GM12872 (cell line): ENCODE measurements around the gene E2F2.

Source experiments
- CTCF ChIP-seq: IDR thresholded peaks from 3 replicates; pipeline ENCODE4 v1.5.1; 2011; ENCODE audit warnings: low read depth, mild to moderate bottlenecking, low read length, moderate library complexity; ENCODE audit not compliant: insufficient read depth

E2F2 gene

GRCh38 chr1:23522244-23522982 lies 8.6 kb downstream of the E2F2 start:
- TF ChIP-seq CTCF: no peak

- no peak for TF ChIP-seq CTCF
These were observed 9.4 kb downstream of the E2F2 start for GRCh38 chr1:23521588-23521987.

- no peak for TF ChIP-seq CTCF
These were observed 13.5 kb downstream of the E2F2 start for GRCh38 chr1:23517581-23517980.

DNA sequence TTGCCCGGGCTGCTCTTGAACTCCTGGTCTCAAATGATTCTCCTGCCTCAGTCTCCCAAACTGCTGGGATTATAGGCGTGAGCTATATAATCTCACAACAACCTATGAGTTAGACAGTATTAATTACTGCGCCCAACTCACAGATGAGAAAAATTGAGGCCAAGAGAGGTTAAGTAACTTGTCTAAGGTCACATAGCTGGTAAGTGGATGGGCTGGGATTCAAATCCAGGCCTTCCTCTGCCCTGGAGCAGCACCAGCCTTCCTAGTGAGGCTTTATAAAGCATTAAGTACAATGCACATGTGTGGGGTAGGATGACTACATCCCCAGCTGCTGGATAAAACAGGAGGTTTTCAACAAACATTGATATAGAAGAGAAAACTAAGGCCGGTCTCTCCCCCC lies 15.1 kb downstream of the E2F2 start:
- no peak for TF ChIP-seq CTCF

DNA sequence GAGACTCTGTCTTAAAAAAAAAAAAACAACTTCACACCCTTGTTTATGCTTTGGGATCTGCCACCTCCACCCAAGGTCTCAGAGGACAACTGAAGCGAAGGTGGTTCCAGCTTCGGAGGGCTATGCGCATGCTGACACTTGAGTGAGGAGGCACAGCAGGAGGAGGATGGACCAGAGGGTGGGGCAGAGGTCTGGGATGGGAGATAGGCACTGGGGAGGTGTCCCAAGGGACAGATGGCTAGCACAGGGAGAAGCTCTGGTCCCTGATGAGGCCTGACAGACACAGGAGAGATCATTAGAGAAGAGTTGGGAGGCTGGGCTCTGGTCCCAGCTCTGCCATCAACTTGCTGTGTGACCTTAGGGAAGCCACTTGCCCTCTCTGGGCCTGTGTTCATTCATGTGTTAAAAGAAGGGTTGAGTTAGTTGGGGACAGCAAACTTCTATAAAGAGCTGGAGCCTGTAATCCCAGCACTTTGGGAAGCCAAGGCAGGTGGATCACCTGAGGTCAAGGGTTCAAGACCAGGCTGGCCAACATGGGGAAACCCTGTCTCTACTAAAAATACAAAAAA lies 16.8 kb downstream of the E2F2 start:
- no peak for TF ChIP-seq CTCF

- TF ChIP-seq CTCF: no peak
These were observed 21.1 kb downstream of the E2F2 start for GRCh38 chr1:23509896-23510295.

DNA sequence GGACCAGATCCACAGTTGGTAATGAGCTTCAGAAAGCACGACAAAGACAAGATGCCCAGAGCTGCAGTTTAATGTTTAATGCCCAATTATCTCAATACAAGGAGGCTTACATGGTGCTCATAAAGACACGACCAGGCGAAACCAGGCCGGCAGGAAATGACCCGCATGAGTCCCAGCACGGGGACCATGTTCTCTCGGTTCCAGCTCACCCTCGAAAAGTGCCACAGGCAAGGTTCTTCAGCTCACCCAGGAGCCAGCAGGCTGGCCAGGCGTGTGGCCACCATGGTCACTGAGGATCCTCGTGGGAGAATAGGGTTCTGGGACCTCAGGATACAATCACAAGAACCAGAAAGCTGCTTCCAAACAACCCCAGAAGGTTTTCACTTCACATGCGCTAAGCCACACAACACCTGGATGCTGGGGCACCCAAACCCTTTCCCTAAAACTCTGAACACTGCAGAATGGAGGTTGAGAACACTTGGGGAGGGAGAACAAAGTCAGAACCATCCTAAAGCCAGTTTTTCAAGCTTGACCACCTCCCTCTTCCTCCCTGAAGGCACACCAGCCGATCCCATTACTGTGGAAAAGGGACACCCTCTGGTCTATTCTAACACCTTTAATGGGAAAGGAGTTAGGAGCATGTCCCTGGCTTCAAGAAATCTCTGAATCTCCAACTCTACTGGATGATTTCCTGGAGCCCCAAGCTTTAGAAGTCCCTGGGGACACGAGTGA lies 24.5 kb downstream of the E2F2 start:
- TF ChIP-seq CTCF: no peak
